ENCODE results near the gene SUGP2.
"Not testable (repeated sequence)": the region's sequence is repeated elsewhere in the genome, so short reads cannot be mapped to it uniquely, and the experiment has no call there.

SUGP2 gene

GRCh38 chr19:19028526-19028925, 4.8 kb downstream of the SUGP2 start:
- no peak for DNase-seq

- no peak for DNase-seq
These were observed 6.1 kb downstream of the SUGP2 start for GRCh38 chr19:19027228-19027627.

- no peak for DNase-seq
These were observed 6.9 kb downstream of the SUGP2 start for GRCh38 chr19:19026299-19026971.

GRCh38 chr19:19025861-19026260, 7.5 kb downstream of the SUGP2 start:
- no peak for DNase-seq

GRCh38 chr19:19023376-19023775, 9.9 kb downstream of the SUGP2 start:
- not testable (repeated sequence) for DNase-seq

- DNase-seq, result no peak
These were observed 10.8 kb downstream of the SUGP2 start for GRCh38 chr19:19022380-19022961.

- no peak for DNase-seq
These were observed 12.2 kb downstream of the SUGP2 start for GRCh38 chr19:19021115-19021514.

- DNase-seq, result no peak
These were observed 22.8 kb downstream of the SUGP2 start for GRCh38 chr19:19010551-19010950.

- no peak for DNase-seq
These were observed 23.4 kb downstream of the SUGP2 start for GRCh38 chr19:19009951-19010350.

GRCh38 chr19:19006213-19006612, 27.1 kb downstream of the SUGP2 start:
- no peak for DNase-seq

GRCh38 chr19:19004144-19004543, 29.2 kb downstream of the SUGP2 start:
- no peak for DNase-seq

- DNase-seq, result no peak
These were observed 33.3 kb downstream of the SUGP2 start for GRCh38 chr19:18999896-19000620.

GRCh38 chr19:18999016-18999758, 34.1 kb downstream of the SUGP2 start:
- DNase-seq, result no peak

- no peak for DNase-seq
These were observed 35.0 kb downstream of the SUGP2 start for GRCh38 chr19:18998276-18998675.

- no peak for DNase-seq
These were observed 36.4 kb downstream of the SUGP2 start for GRCh38 chr19:18996796-18997394.

- no peak for DNase-seq
These were observed 37.0 kb downstream of the SUGP2 start for GRCh38 chr19:18996351-18996750.

- peak; percentile 51 for DNase-seq
These were observed 37.5 kb downstream of the SUGP2 start for GRCh38 chr19:18995804-18996241.

- DNase-seq, result no peak
These were observed 40.2 kb downstream of the SUGP2 start for GRCh38 chr19:18993115-18993514.

GRCh38 chr19:18992696-18993095, 40.6 kb downstream of the SUGP2 start:
- DNase-seq, result no peak

GRCh38 chr19:18991468-18991867, 41.8 kb downstream of the SUGP2 start:
- no peak for DNase-seq

GRCh38 chr19:18991006-18991405, 42.3 kb downstream of the SUGP2 start:
- no peak for DNase-seq

GRCh38 chr19:18990128-18990708, 43.1 kb downstream of the SUGP2 start:
- DNase-seq, result no peak

GRCh38 chr19:18989316-18989715, 44.0 kb downstream of the SUGP2 start:
- no peak for DNase-seq
